Ovary (tissue), 9 donors: ENCODE data around the gene NEU4. TPM values are rescaled to one million over a fixed set of nuclear protein-coding genes. Genes with fewer than 3 reads are reported as not detected.

Experiments
- DNase-seq, 5 donors: peaks; one replicate each; pipeline ENCODE4 v3.0.0-alpha.2; 2019 to 2020
- H3K27ac ChIP-seq, 2 donors: fragments of 200-600 bp; one replicate each; pipeline versions ENCODE4 v1.5.1 to v1.8.0; 2019 to 2022
- H3K27me3 ChIP-seq: fragments of 200-600 bp; one replicate; pipeline ENCODE4 v1.8.0; 2022
- H3K36me3 ChIP-seq: fragments of 200-600 bp; sonication (generic); one replicate; pipeline ENCODE4 v1.5.1; 2019
- H3K4me1 ChIP-seq: one replicate; pipeline ENCODE4 v1.8.1; 2013; ENCODE audit warnings: mild to moderate bottlenecking, moderate library complexity; ENCODE audit not compliant: insufficient read depth
- H3K4me3 ChIP-seq: fragments of 200-600 bp; sonication (generic); one replicate; pipeline ENCODE4 v1.5.1; 2017
- H3K9me3 ChIP-seq, 2 donors: fragments of 200-600 bp in 1 of 2; sonication (generic) in 1 of 2; one replicate each; pipeline versions ENCODE4 v1.5.1 to v1.8.1; 2013 to 2019; ENCODE audit warnings: mild to moderate bottlenecking in 1 of 2, moderate library complexity in 1 of 2
- EP300 ChIP-seq: sonication (generic); formaldehyde crosslinking; IDR thresholded peaks from one replicate; pipeline ENCODE4 v1.6.1; 2017; ENCODE audit warnings: antibody characterized with exemption
- POLR2A ChIP-seq: fragments of 450-650 bp; IDR thresholded peaks from one replicate; pipeline ENCODE4 v1.6.1; 2017; ENCODE audit warnings: antibody characterized with exemption, mild to moderate bottlenecking, moderate library complexity
- WGBS, 3 donors: extraction: QIAGEN DNeasy Blood & Tissue Kit in 1 of 3; methylation state at CpG; one replicate each; pipeline versions ENCODE4 v1.1.5 to v1.1.7; 2013 to 2017; 5-methylcytosine and 5-hydroxymethylcytosine counted together
- intact Hi-C, 4 donors: fragments of 100-400 bp; cut with DNase I; formaldehyde crosslinking; loops; one replicate each; pipeline versions ENCODE4 v1.11.0 to v1.15.1; 2022 to 2023
- polyA plus RNA-seq, 2 donors: library from polyadenylated mRNA; stranded (reverse); fragments of 200-250 nt in 1 of 2; fragments of 350-450 nt in 1 of 2; fragmentation: Illumina TruSeq in 1 of 2; extraction: RNeasy Lipid Tissue Mini Kit (QIAGEN cat#74804) in 1 of 2; gene quantifications; one replicate each; pipeline ENCODE4 v1.2.3, GENCODE V29; 2013 to 2014
- total RNA-seq, 7 donors: library from RNA; depleted of rRNA in 2 of 7; stranded (reverse); fragments of >200 nt in 2 of 7; fragmentation: NEBNext Ultra II Directional in 3 of 7; extraction: Animal tissue kit (Norgen Biotek cat#: 25700) in 3 of 7; gene quantifications; one replicate each; pipeline versions ENCODE4 v1.1.0 to v1.2.4, GENCODE V29; 2016 to 2023
- TF ChIP-seq, protein P1 (sequence below), 3 donors: fragments of 450-650 bp in 2 of 3; fragments of 200-600 bp in 1 of 3; IDR thresholded peaks; one replicate each; pipeline versions ENCODE4 v1.5.1 to v1.8.0; 2016 to 2022; ENCODE audit warnings: antibody characterized with exemption in 3 of 3, mild to moderate bottlenecking in 1 of 3
- donor health status: DM: no; HTN: no; CAD: no; lungs with moderate emphysema.
- donor health status: DM: no; HTN: no; CAD: no.
- donor health status: Bipolar disorder and iron deficiency.
- donor health status: DM: yes; HTN: yes; CAD: no.
- donor health status: DM: no; HTN: no; CAD: no.
- donor health status: DM: yes; HTN: yes; CAD: no.

Gene NEU4
- total and polyA plus RNA-seq, 9 donors, result 0.23 to 7.2 (median 0.84) TPM; not detected in 2

DNA sequence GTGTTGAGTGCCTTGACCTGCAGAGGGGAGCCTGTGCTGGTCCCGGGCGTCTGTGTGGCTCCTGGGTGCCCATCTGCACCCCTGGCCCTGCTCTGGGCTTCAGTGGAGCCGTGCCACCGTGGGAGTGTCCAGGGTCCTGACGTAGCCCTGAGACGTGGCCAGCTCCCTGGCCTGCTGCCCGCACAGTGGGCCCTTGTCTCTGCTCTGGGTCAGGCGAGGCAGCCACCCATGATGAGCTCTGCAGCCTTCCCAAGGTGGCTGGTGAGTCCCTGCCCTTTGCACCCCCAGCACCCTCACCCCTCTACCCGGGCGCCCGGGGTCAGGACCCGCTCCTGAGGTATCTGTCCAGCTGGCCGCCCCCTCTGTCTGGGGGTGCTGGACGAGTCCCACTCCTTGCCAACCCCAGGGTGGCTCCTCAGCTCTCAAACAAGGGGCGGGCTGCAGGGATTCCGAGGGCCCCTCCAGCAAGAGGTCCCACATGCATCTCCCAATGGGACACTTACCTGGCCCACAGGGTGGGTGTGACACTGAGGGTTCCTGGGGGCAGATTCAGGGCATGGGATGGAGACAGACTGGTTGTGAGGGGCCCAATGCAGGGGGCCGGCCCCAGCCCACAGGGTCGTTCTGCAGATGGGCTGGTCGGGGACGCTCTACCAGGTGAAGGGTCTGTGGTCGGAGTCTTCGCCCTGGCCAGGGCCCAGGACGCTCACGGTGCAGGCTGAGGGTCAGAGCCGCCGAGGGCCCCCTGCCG, 2.4 kb downstream of the NEU4 start:
- H3K36me3 ChIP-seq, result no peaks in the 10 kb centered on the region

DNA sequence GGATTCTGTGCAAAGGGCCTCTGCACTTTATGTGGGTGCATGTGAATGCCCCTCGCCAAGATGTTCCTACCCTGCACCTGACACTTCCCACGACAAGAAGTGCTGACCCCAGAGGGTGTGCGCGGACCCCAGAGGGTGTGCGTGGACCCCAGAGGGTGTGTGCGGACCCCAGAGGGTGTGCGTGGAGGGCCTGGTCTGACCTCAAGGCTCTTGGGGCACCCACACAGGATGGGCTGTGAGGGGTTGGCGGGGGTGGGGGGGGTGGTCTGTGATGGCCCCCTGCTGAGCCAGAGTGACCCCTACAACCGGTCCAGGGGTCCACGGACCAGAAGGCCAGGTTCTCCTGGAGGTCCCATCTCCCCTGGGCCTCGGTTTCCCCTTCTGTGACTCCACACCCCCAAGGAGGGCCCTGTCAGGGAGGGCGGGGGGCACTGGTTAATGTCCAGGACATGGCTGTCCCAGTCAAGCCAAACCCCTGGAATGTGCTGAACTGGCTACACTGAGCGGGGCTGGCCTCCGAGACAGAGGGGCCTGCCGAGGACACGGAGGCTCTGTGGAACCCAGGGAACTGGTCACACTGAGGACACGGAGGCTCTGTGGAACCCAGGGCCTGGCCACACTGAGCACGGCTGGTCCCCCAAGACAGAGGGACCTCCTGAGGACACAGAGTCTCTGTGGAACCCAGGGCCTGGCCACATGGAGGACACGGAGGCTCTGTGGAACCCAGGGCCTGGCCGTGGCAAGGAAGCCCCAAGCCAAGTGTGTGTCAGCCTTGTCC, 3.1 kb downstream of the NEU4 start:
- peak in 1 of 5 donors; percentile 31 for DNase-seq
- intact Hi-C loops, result loop anchor here in 1 of 4 donors (5.0 kb wide), 1 partner anchor 850 kb away; no protein-coding TSS in a partner anchor
- TF ChIP-seq, protein P1, sequence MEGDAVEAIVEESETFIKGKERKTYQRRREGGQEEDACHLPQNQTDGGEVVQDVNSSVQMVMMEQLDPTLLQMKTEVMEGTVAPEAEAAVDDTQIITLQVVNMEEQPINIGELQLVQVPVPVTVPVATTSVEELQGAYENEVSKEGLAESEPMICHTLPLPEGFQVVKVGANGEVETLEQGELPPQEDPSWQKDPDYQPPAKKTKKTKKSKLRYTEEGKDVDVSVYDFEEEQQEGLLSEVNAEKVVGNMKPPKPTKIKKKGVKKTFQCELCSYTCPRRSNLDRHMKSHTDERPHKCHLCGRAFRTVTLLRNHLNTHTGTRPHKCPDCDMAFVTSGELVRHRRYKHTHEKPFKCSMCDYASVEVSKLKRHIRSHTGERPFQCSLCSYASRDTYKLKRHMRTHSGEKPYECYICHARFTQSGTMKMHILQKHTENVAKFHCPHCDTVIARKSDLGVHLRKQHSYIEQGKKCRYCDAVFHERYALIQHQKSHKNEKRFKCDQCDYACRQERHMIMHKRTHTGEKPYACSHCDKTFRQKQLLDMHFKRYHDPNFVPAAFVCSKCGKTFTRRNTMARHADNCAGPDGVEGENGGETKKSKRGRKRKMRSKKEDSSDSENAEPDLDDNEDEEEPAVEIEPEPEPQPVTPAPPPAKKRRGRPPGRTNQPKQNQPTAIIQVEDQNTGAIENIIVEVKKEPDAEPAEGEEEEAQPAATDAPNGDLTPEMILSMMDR (IDR thresholded peaks at IDR 0.05), result no peak
- no peak for TF ChIP-seq EP300
- no peak for TF ChIP-seq POLR2A

More for the DNA sequence above, 2.4 kb downstream of the NEU4 start:
- Histone ChIP-seq H3K27me3 (no peaks in the 10 kb centered on the region), H3K9me3 (no peaks in the 10 kb centered on the region), H3K4me1 (no peaks in the 10 kb centered on the region), H3K4me3 (no peak overlapping the region), H3K27ac (no peak overlapping the region)
- TF ChIP-seq POLR2A, result no peak
- intact Hi-C loops, result loop anchor here in 1 of 4 donors (5.0 kb wide), 1 partner anchor 849 kb away; no protein-coding TSS in a partner anchor
- 75 to 91% (median 82%) methylated on average over 14 to 27 of the region's 27 CpGs for WGBS, 3 donors
- peak in 1 of 5 donors; percentile 48 for DNase-seq

DNA sequence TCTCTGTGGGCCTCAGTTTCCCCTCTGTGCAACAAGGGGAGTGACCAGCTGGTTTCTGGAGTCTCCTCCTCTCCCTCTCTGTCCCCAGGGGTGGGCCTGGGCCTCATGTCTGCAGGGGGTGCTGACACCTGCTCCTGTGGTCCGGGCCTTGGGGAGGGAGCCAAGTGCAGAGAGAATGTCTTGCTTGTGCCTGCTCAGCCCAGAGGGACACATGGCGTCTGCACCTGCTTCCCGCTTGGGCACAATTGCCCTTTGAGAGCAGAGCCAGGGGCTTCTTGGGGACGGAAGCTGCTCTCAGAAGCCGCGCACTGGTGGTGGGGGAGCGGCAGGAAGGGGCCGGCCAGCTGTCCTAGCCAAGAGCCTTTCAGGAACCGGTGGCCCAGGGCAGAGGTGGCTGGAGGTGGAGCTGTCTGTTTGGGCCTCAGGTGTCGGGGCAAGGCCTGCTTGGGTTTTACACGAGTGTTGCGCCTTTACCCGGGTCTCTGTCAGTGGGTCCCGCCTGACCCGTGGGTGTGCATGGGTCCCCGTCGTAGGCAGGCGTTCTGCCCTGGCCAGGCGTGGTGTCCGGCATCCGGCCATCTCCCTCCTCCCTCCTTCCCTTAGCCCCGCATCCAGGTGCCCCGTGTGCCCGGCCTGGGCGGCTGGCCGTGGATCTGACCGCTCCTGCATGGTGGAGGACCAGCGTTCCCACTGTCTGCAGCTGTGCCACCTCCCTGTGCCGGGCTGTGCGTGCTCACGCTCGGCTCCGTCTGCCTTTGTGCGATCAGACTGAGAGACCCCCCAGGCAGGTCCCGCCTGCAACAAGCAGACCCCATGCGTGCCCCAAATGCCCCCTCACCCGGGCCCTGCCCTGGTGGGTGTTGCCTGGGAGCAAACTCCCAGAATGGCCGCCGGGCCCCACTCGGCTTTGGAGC, 4.0 kb downstream of the NEU4 start:
- 80 to 86% (median 83%) methylated on average over 40 of the region's 40 CpGs for WGBS, 3 donors
- TF ChIP-seq EP300, result no peak
- TF ChIP-seq, protein P1 (IDR thresholded peaks at IDR 0.05), result no peak
- TF ChIP-seq POLR2A, result no peak
- H3K4me1 ChIP-seq, result no peaks in the 10 kb centered on the region
- no peak overlapping the region for H3K27ac ChIP-seq
- no peak overlapping the region for H3K4me3 ChIP-seq
- no peaks in the 10 kb centered on the region for H3K27me3 ChIP-seq
- H3K36me3 ChIP-seq, result no peaks in the 10 kb centered on the region
- intact Hi-C loops, result loop anchor here in 1 of 4 donors (5.0 kb wide), 1 partner anchor 851 kb away; no protein-coding TSS in a partner anchor
- H3K9me3 ChIP-seq, result no peaks in the 10 kb centered on the region
- DNase-seq, result peak in 2 of 5 donors; percentile 13 to 33

More for the DNA sequence above, 3.1 kb downstream of the NEU4 start:
- Histone ChIP-seq H3K9me3 (no peaks in the 10 kb centered on the region), H3K4me3 (no peak overlapping the region), H3K4me1 (no peaks in the 10 kb centered on the region), H3K27ac (no peak overlapping the region), H3K27me3 (no peaks in the 10 kb centered on the region), H3K36me3 (no peaks in the 10 kb centered on the region)
- WGBS, 3 donors, result 82 to 89% (median 89%) methylated on average over 20 of the region's 20 CpGs

DNA sequence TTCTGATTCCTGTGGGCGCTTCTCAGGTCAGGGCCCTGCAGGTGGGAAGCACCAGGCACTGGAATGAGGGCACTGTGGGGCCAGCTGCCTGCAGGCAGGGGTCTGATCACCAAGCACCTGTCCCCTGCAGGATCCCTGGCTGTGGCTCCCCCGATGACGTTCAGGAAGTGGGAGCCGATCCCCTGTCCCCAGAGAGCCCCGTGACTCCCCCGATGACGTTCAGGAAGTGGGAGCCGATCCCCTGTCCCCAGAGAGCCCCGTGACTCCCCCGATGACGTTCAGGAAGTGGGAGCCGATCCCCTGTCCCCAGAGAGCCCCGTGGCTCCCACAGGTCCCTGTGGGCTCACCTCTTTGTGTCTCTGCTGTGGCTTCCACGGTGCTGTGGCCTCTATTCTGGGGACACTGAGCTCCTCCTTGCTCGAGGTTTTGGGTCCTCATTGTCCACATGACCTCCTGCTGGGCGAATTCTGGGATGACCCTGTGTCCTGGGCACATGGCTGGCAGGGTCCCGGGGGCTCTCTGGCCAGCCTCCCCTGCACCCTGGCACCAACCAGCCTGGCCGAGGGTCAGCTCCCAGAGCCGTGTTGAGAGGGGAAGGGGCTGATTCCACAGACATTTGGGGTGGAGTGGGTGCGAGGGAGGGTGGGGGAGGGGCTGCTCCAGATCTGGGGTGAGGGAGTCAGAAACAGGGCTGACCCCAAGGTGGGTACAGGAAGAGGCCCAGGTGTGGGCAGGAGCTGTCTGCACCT, 4.8 kb downstream of the NEU4 start:
- Histone ChIP-seq H3K36me3 (no peaks in the 10 kb centered on the region), H3K4me1 (no peaks in the 10 kb centered on the region), H3K27ac (no peak overlapping the region), H3K27me3 (no peaks in the 10 kb centered on the region), H3K9me3 (no peaks in the 10 kb centered on the region), H3K4me3 (no peak overlapping the region)
- WGBS, 3 donors, result 56 to 65% (median 56%) methylated on average over 16 to 20 of the region's 20 CpGs
- DNase-seq, result no peak
- TF ChIP-seq, protein P1 (IDR thresholded peaks at IDR 0.05), result no peak
- TF ChIP-seq POLR2A (no peak), EP300 (no peak)
- intact Hi-C loops, result loop anchor here in 1 of 4 donors (5.0 kb wide), 1 partner anchor 852 kb away; no protein-coding TSS in a partner anchor
